GM13976 (cell line): ENCODE data around the gene PAGR1.

Experiments
- DNase-seq: peaks from one replicate; pipeline ENCODE4 v3.0.0; 2012; ENCODE audit warnings: low spot score
- in situ Hi-C: fragments of 300-500 bp; cut with MboI; formaldehyde crosslinking; loops from one replicate; pipeline ENCODE4 v1.12.0; 2022; ENCODE audit warnings: low sequenced_read_pairs, mixed read lengths, inconsistent platforms; ENCODE audit not compliant: unreplicated experiment
- TF ChIP-seq, protein P1 (sequence below): IDR thresholded peaks from 2 replicates; pipeline ENCODE4 v1.5.1; 2012; ENCODE audit warnings: borderline replicate concordance, mild to moderate bottlenecking; ENCODE audit not compliant: insufficient read depth; ENCODE audit errors: extremely low read depth, missing control alignments, control extremely low read depth

Gene PAGR1

DNA sequence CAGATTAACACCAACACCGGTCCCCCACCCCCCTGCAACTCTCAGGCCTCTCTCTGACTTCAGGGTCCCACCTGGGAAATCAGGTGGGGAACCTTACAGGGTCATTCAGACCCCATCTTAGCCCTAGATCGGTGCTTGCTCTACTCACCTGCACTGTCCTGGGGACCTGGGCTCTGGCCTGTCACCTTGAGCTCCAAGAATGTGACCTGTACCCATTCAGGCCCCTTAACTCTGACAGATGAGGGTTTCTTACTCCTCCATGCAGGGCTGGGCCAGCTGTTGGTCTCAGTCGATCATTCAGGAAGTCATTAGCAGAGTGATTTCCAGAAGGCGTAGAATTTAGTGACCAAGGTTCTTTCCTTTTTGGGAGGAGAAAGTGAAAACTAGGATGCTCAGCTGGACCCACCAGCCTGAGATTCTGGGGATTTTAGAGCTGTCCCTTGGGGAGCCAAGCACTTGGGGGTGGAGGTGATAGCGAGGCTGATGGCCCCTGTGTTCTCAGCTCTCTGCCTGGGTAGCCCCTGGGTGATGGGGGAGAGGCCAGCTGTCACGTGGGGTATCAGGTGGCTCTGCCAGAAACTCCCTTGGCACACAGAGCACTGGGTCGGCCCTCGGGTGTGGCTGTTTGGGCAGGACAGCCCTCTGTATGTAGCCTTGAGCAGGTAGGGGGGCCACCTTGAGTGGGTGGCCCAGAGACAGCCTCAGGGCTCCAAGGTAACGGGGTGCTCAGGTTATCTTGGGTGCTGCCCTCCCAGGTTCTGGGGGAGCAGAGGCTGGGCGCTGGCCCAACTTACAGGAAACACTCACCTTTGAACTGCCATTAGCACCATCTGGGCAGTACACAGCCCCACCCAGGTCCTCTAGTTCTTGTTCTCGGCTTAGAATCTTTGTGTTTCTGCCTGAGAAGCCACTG, 5.0 kb downstream of the PAGR1 start:
- in situ Hi-C loops, result no loop called here
- DNase-seq, result peak; percentile 75
- TF ChIP-seq, protein P1, sequence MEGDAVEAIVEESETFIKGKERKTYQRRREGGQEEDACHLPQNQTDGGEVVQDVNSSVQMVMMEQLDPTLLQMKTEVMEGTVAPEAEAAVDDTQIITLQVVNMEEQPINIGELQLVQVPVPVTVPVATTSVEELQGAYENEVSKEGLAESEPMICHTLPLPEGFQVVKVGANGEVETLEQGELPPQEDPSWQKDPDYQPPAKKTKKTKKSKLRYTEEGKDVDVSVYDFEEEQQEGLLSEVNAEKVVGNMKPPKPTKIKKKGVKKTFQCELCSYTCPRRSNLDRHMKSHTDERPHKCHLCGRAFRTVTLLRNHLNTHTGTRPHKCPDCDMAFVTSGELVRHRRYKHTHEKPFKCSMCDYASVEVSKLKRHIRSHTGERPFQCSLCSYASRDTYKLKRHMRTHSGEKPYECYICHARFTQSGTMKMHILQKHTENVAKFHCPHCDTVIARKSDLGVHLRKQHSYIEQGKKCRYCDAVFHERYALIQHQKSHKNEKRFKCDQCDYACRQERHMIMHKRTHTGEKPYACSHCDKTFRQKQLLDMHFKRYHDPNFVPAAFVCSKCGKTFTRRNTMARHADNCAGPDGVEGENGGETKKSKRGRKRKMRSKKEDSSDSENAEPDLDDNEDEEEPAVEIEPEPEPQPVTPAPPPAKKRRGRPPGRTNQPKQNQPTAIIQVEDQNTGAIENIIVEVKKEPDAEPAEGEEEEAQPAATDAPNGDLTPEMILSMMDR, result no peak

GRCh38 chr16:29821643-29822115, 5.7 kb downstream of the PAGR1 start:
- in situ Hi-C loops, result no loop called here
- DNase-seq, result no peak
- TF ChIP-seq, protein P1, result no peak

- TF ChIP-seq, protein P1, result no peak
- DNase-seq, result no peak
- in situ Hi-C loops, result no loop called here
These were observed 8.7 kb downstream of the PAGR1 start for GRCh38 chr16:29824589-29825144.

GRCh38 chr16:29825145-29826044, 9.4 kb downstream of the PAGR1 start:
- in situ Hi-C loops, result no loop called here
- TF ChIP-seq, protein P1, result no peak
- peak; percentile 87 for DNase-seq

- no peak for DNase-seq
- in situ Hi-C loops, result no loop called here
- TF ChIP-seq, protein P1, result no peak
These were observed 10.4 kb downstream of the PAGR1 start for GRCh38 chr16:29826342-29826695.

GRCh38 chr16:29830774-29831173, 14.8 kb downstream of the PAGR1 start:
- DNase-seq, result no peak
- in situ Hi-C loops, result no loop called here
- TF ChIP-seq, protein P1, result no peak
